CD1c-positive myeloid dendritic cell (primary cell): ENCODE measurements around the gene ASB6.
"Not testable (repeated sequence)": the region's sequence is repeated elsewhere in the genome, so short reads cannot be mapped to it uniquely, and the experiment has no call there.

ENCODE experiments used
- DNase-seq: peaks from one replicate; pipeline ENCODE4 v3.0.0-alpha.2; 2016; ENCODE audit errors: extremely low spot score

Gene ASB6

DNA sequence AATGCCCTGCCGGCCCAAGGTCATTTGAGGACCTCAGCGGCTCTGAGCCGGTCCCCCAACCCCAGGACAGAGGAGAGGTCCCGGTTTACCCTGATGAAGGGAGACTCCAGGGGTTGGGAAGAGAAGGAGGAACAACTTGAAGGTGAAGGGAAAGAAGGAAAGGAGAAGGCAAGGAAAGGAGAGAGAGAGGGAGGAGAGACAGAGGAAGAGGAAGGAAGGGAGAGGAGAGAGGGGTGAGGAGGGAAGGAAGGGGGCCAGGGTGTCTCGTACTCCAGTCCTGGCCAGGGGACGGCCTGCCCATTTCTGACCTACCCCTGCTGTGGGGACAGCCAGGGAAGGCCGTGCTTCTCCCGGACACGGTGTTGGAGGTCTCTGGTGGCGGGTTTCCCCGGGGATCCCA, 25.4 kb upstream of the ASB6 start:
- DNase-seq: no peak

- DNase-seq: no peak
Observed at GRCh38 chr9:129666575-129666974, 24.6 kb upstream of the ASB6 start.

DNA sequence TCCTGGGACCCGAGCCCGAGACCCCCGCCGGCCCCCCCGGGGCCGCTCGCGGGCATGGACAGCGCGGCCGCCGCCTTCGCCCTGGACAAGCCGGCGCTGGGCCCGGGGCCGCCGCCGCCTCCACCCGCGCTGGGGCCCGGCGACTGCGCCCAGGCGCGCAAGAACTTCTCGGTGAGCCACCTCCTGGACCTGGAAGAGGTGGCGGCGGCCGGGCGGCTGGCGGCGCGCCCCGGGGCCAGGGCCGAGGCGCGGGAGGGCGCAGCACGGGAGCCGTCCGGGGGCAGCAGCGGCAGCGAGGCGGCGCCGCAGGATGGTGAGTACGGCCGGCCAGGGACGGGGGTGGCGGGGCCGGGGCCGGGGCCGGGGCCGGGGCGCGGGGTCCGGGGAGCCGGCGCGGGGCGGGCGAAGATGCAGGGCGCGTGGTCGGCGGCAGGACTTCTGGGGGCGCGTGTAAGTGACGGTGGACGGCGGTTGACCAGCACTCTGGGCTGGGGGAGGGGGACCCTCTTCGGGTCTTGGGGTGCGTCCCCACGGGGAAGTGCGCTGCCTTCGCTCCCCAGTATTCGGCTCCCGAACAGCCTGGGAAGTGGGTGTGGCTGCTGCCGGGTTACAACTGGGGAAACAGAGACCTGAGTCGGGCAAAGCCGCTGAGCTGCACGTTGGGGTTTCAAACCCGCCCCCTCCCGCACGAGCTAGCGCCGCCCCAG, 24.0 kb upstream of the ASB6 start:
- DNase-seq: no peak

DNA sequence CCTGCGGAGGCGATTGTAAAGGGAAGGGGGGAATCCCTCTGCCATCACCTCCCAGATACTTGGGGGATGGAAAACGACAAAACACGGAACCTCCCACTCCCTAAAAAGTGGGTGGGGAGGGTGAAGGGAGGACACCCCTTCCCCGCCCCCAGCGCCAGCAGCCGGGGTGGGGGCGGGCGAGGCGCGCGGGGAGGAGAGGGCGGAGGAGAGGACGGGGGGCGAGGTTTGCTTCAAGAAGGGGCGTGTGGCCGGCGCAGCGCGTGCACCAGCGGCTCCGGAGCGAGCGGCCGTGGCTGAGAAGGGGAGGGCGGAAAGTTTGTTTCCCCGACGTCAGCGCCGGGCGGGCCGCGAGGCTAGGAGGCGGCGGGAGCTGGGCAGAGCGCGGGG, 23.4 kb upstream of the ASB6 start, which contains the start of gene PRRX2:
Gene PRRX2, plus strand, starts transcription at position 259 of the 387 bp plus-strand sequence. CDS start 221 bp downstream, outside the sequence.
- peak; percentile 34 for DNase-seq

- DNase-seq: no peak
Observed at GRCh38 chr9:129664746-129665388, 22.9 kb upstream of the ASB6 start.

GRCh38 chr9:129662239-129662638, 20.3 kb upstream of the ASB6 start:
- not testable (repeated sequence) for DNase-seq

DNA sequence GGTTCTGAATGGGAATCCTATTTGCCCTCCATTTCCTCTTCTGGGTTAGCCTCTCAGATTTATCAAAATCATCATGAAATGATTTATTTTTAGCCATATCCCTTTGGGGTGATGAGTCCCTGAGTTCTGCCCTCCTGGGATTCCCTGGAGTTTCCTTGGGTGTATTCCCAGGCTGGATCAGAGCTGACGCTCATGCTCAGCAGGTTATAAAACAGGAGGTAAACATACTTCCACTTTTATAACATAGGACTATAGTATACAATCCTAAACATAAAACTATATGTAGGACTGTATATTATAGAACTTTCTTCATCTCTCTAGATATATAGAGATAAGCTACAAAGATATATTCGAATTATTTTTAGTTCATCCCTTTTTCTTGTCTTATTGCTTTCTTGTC, 19.1 kb upstream of the ASB6 start:
- no peak for DNase-seq

- no peak for DNase-seq
Observed at GRCh38 chr9:129656795-129657390, 14.9 kb upstream of the ASB6 start.

DNA sequence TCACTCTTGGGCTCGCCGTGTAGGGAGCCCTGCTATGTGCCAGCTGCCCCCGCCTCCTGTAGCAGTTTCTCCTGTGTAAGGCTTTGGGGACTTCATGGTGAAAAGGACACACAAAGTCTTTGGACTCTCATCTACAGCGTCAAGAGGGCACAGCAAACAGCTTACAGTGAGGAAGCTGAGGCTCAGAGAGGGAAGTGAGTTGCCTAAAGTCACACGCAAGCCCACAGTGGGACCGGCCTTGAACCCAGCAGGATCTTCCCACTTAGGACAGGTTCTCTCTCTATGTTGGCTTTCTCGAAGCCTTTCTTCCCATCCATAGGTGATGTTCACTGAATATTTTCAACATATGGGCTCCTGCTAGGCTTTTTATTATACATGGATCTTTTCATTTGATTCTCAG, 13.7 kb upstream of the ASB6 start:
- DNase-seq: peak; percentile 41

DNA sequence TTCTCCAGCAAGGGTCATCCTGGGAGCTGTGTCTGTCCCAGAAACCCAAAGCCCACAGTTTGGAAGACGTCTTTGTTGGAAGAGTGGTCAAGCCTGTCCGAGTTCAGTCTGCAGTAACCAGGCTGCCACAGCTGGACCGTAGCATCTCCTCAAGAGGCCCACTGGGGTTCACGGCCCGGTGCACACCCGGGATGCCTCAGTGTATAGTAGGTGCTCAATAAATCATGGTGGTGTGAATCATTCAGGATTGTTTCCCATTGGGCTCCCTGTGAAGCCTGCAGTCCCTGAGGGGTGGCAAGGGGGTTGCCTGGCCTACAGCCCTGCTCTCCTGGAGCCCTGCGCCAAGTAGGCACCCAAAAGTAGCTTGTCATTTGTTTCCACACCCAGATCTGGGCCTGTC, 13.2 kb upstream of the ASB6 start:
- no peak for DNase-seq

DNA sequence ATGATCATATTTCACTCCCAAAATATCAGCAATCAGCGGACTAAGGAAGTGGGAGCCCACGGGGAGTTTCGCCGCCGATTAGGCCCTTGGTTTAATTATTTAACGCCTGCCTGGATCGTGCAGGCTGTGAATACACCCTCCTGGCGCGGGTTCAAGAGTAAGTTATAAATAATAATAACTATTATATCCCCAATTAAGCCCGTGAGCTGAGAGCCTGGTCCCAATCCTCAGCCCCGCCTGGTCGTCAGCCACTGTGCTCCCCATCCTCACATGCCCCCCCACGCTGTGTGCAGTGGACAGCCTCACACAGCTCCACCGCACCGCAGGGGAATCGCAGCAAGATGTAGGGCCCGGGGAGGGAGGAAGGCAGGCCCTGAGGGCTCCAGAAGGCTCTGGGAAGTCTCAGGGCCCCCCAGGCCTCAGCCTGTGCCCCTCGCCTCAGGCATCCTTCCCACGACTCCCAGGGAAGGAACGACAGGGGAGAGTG, 12.6 kb upstream of the ASB6 start:
- no peak for DNase-seq

- DNase-seq: no peak
Observed at GRCh38 chr9:129653823-129654553, 12.0 kb upstream of the ASB6 start.

GRCh38 chr9:129650680-129651235, 8.8 kb upstream of the ASB6 start:
- DNase-seq: no peak

DNA sequence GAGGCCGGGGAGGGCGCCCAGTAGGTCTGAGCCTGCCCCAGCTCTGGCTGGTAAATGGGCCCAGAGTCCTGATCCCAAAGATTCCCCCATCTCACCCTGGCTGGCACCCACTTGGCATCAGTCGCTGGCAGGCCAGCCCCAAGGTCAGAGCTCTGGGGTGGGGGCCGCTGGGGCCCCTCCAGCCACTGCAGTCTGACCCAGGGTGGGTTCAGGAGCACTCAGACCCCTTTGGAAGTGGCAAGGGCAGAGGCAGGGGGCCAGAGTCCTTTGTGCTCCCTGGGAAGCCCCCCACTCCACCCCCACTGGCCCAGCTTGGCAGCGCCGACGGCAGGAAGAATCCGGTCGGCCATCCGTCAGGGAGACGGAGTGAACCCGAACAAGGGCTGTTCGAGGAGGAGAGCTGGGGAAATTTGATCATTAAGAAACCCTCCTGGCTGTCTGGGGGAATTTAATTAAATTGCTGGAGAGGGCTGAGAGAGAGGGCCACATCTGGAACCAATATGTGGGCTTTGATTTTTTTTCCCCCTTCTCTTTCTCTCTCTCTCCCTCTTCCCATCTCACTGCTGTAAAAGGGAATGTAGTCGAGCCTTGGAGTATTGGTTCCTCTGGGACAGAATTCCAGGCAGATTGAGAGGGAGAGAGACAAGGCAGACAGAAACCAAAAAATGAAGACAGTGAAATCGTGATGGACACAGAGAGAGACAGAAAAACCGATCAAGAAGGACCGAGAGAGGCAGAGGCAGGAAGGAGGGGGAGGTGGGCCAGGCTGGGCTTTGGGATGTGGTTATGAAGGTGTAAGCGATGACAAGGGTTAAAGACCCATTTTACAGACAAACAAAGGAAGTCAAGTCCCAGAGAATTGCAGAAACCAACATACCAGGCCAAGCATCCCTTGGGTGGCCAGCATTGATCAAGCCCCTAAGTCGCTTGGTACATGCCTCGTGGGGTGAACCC, 8.1 kb upstream of the ASB6 start:
- DNase-seq: no peak

- no peak for DNase-seq
Observed at GRCh38 chr9:129648764-129649115, 6.8 kb upstream of the ASB6 start.

DNA sequence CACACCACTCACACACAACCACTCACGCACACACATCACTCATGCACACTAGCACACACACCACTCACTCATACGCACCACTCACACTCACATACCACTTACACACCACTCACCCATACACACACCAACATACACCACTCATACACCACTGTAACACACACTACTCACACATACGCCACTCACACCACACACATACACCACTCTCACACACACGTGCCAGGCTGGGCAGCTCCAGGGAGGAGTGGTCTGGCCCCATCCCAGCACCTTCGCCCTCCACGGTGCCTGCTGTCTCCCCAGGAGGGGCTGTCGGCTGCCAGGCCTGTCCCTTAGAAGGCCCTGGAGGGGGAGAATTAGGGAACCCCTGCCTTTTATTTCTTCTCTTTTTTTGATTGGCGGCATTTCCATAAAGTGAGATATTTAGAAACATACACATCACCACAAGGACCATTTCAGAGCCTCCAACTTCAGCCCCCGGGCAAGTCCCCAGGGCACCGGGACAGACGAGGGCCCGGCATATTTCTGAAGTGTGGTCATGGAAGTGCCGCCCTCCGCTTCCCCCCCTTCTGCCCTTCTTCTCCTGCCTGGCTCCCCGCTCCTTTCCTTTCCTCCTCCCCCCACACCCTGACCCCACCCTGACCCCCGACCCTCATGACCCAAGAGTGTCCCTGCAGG, 6.3 kb upstream of the ASB6 start:
- DNase-seq: no peak

GRCh38 chr9:129647635-129648034, 5.7 kb upstream of the ASB6 start:
- no peak for DNase-seq

- no peak for DNase-seq
Observed at GRCh38 chr9:129646654-129647053, 4.7 kb upstream of the ASB6 start.

- no peak for DNase-seq
Observed at GRCh38 chr9:129646252-129646651, 4.3 kb upstream of the ASB6 start.

DNA sequence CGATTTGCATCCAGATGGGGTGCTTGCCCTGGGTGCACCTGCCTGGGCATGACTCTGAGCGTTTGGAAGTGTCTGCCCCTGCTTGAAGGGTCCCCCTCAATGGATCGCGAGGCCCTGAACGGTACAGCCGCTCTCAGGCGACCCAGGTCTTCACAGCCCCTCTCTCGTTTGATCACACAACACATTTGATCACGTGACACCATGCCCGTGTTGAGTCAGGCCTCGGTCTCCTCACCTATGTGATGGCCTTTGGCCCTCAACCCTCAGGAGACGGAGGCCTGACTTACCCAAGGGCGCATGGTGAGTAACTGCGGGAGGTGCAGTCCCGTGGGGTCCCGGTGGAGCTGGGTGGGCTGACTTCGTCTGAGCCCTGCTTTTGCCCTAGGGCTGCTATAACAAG, 3.0 kb upstream of the ASB6 start:
- DNase-seq: no peak
